AG04450 (cell line): ENCODE measurements around the gene DARS1. TPM values are rescaled to one million over a fixed set of nuclear protein-coding genes. Genes with fewer than 3 reads are reported as not detected.

ENCODE experiments used
- CTCF ChIA-PET: fragments of 300-600, 350-600 bp; formaldehyde crosslinking; extraction: SDS; loops from one replicate; lab custom pipeline; 2022; ENCODE audit warnings: antibody characterized with exemption, inconsistent platforms; lab: Charles Lee
- POLR2A ChIA-PET: fragments of 350-600 bp; formaldehyde crosslinking; extraction: SDS; loops from one replicate; lab custom pipeline; 2021; ENCODE audit warnings: antibody characterized with exemption, inconsistent platforms; lab: Yijun Ruan, JAX
- DNase-seq: peaks from one replicate; pipeline ENCODE4 v3.0.0-alpha.2; 2011; ENCODE audit warnings: low read depth, low spot score
- H3K27ac ChIP-seq: one replicate; pipeline ENCODE4 v1.5.1; 2012; ENCODE audit warnings: low read depth, low read length, control low read depth
- H3K27me3 ChIP-seq: one replicate; pipeline ENCODE4 v1.6.0; 2012; ENCODE audit warnings: low read length; ENCODE audit not compliant: control insufficient read depth, insufficient read depth
- H3K4me3 ChIP-seq: 2 replicates; pipeline ENCODE4 v1.5.1; 2011; ENCODE audit warnings: mild to moderate bottlenecking, low read depth, low read length, control low read depth
- H3K9me3 ChIP-seq: 2 replicates; pipeline ENCODE4 v1.5.1; 2012; ENCODE audit warnings: low read length; ENCODE audit not compliant: control insufficient read depth, insufficient read depth
- CTCF ChIP-seq: IDR thresholded peaks from 2 replicates; pipeline ENCODE4 v1.5.1; 2011; ENCODE audit warnings: low read depth, low read length, control low read depth, inconsistent platforms
- polyA plus RNA-seq: library from polyadenylated mRNA; depleted of rRNA; stranded (reverse); fragments of >200 nt; gene quantifications from 2 replicates; pipeline ENCODE4 v1.2.3, GENCODE V29; 2011

DARS1 gene
- polyA plus RNA-seq, 1 experiment, result 91.6 TPM

GRCh38 chr2:136025057-136025973 lies 39.9 kb upstream of the DARS1 start:
- CTCF ChIA-PET, result no interaction called here
- H3K4me3 ChIP-seq, result no peak overlapping the region
- H3K27ac ChIP-seq, result no peak overlapping the region
- no peaks in the 10 kb centered on the region for H3K27me3 ChIP-seq
- H3K9me3 ChIP-seq, result no peaks in the 10 kb centered on the region
- no peak for TF ChIP-seq CTCF
- no peak for DNase-seq
- POLR2A ChIA-PET, result interaction anchor here (0.7 kb wide), 1 partner anchor 118 kb away, joined by 3 read pairs; no protein-coding TSS in a partner anchor

DNA sequence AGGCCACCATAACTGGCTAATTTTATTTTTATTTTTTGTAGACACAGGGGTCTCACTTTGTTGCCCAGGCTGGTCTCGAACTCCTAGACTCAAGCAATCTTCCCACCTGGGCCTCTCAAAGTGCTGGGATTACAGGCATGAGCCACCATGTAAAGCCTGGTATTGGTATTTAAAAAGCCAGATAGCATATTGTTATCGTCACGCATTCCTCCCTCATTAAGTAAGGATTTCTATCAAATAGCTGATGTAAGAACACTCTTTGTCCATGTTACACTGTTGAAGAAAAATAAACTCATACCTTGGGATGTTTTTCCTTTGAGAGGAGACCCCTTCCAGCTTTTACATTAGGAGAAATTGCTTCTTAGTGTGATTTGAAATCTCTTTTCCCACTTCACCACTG lies 39.2 kb upstream of the DARS1 start:
- TF ChIP-seq CTCF, result no peak
- ChIA-PET CTCF (no interaction called here), POLR2A (interaction anchor here (0.7 kb wide), 1 partner anchor 117 kb away, joined by 3 read pairs; no protein-coding TSS in a partner anchor)
- Histone ChIP-seq H3K4me3 (no peak overlapping the region), H3K9me3 (no peaks in the 10 kb centered on the region), H3K27me3 (no peaks in the 10 kb centered on the region), H3K27ac (no peak overlapping the region)
- DNase-seq, result no peak

DNA sequence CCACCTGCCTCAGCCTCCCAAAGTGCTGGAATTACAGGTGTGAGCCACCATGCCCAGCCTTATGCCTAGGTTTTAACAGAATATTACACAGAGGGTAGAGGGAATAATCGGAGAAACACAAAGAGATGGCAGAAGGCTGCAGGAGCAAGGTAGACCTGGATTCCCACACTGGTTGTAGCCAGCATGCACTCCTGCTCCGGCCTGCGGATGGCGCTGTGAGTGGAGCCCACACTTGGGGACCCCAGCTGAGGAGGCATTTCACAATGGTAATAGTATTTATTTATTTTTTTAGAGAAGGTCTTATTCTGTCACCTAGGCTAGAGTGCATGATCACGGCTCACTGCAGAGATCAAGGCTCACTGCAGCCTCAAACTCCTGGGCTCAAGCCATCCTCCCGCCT lies 38.8 kb upstream of the DARS1 start:
- ChIA-PET POLR2A (no interaction called here), CTCF (no interaction called here)
- Histone ChIP-seq H3K4me3 (no peak overlapping the region), H3K9me3 (no peaks in the 10 kb centered on the region), H3K27me3 (no peaks in the 10 kb centered on the region), H3K27ac (no peak overlapping the region)
- TF ChIP-seq CTCF, result no peak
- no peak for DNase-seq

- no peak for TF ChIP-seq CTCF
- CTCF ChIA-PET, result no interaction called here
Measured at GRCh38 chr2:136023416-136023815, 38.0 kb upstream of the DARS1 start.

More at GRCh38 chr2:136023416-136023815, 38.0 kb upstream of the DARS1 start:
- H3K27me3 ChIP-seq, result no peaks in the 10 kb centered on the region
- H3K27ac ChIP-seq, result no peak overlapping the region
- POLR2A ChIA-PET, result no interaction called here
- H3K9me3 ChIP-seq, result no peaks in the 10 kb centered on the region
- no peak overlapping the region for H3K4me3 ChIP-seq
- no peak for DNase-seq
